ENCODE results near the gene SRP68. TPM values are rescaled to one million over a fixed set of nuclear protein-coding genes. Genes with fewer than 3 reads are reported as not detected.

The SRP68 gene
- polyA plus RNA-seq, 1 of the 3 experiments (the other 2 are of a cell fraction): 76.8 TPM

DNA sequence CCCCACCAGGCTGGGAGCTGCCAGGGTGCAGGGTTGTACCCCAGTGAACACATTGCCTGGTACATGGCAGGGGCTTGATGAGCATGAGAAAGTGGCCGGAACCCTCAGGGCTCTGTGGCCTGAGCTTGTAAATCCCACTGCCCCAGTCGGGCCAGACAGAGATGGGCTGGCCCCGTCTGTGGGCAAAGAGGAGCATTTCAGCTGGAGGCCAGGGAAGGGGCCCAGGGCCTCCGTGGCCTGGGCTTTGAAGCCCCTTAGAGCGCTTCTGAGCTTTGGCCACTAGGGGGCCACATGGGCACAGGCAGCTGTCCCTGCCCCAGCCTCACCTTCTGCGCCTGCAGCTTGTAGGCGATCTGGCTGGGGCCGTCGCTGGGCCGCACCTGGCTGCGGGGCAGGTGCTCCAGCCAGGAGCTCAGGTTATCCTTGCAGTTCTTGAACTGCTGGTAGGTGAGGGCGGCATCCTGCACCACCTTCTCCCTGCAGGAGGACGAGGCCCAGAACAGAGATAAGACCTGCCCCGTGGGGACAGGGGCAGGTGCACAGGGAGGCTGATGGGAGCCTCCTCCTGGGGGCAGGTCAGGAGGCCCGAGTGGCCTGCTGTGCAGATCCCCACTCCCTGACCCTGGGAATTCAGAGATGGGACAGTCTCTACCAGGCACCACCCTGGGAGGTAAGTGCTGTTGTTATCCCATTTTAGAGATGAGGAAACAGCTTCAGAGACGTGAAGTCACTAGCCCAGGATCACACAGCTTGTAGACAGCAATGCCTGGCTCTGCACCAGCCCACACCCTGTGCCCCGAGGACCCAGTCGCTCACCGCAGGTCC lies 58.0 kb downstream of the SRP68 start:
- DNase-seq: peak; percentile 97
- Histone ChIP-seq H3K9me3 (no peaks in the 10 kb centered on the region), H3K79me2 (ENCODE audit: insufficient read depth) (no peaks in the 10 kb centered on the region), H3K4me1 (ENCODE audit: control insufficient read depth in 1 of 2, insufficient read depth in 2 of 2, low read depth in 1 of 2, low read length in 1 of 2) (peaks cover 10 to 13% of the 10 kb centered on the region in 2 experiments; a peak in 2 of 4 replicates), H3K36me3 (replicated peaks in 1 of 2; ENCODE audit: control insufficient read depth in 1 of 2, insufficient read depth in 2 of 2, low read length in 1 of 2) (no peaks in the 10 kb centered on the region), H3K9ac (no peak overlapping the region), H3F3A (replicated peaks; ENCODE audit: insufficient read depth) (no peaks in the 10 kb centered on the region), H3K4me3 (ENCODE audit: low read depth in 2 of 2, low read length in 1 of 2) (no peak overlapping the region), H3K27ac (ENCODE audit: low read depth in 2 of 2, low read length in 1 of 2) (no peak overlapping the region), H3K4me2 (peak overlapping the region; percentile 15; the same call in 1 of the 2 replicates), H3K27me3 (ENCODE audit: insufficient read depth) (no peaks in the 10 kb centered on the region), H4K20me1 (ENCODE audit: insufficient read depth) (no peaks in the 10 kb centered on the region), H3K9me2 (no peaks in the 10 kb centered on the region), H2AFZ (ENCODE audit: low read depth) (peak overlapping the region; percentile 58; the same call in 1 of the 2 replicates)
- POLR2A ChIA-PET: interaction anchor here (0.6 to 1.4 kb wide), 8 partner anchors 22 to 234 kb away, joined by 3 to 5 read pairs (median 4); partner anchors contain the start of genes MRPL38, SRP68 and TRIM47
- TF ChIP-seq, protein P1, sequence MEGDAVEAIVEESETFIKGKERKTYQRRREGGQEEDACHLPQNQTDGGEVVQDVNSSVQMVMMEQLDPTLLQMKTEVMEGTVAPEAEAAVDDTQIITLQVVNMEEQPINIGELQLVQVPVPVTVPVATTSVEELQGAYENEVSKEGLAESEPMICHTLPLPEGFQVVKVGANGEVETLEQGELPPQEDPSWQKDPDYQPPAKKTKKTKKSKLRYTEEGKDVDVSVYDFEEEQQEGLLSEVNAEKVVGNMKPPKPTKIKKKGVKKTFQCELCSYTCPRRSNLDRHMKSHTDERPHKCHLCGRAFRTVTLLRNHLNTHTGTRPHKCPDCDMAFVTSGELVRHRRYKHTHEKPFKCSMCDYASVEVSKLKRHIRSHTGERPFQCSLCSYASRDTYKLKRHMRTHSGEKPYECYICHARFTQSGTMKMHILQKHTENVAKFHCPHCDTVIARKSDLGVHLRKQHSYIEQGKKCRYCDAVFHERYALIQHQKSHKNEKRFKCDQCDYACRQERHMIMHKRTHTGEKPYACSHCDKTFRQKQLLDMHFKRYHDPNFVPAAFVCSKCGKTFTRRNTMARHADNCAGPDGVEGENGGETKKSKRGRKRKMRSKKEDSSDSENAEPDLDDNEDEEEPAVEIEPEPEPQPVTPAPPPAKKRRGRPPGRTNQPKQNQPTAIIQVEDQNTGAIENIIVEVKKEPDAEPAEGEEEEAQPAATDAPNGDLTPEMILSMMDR (IDR thresholded peaks at IDR 0.05): peak; percentile 99
- TF ChIP-seq JUND (IDR thresholded peaks at IDR 0.05): no peak
- TF ChIP-seq TEAD4 (IDR thresholded peaks at IDR 0.05; ENCODE audit: borderline replicate concordance, insufficient read depth): no peak
- TF ChIP-seq, protein P2, sequence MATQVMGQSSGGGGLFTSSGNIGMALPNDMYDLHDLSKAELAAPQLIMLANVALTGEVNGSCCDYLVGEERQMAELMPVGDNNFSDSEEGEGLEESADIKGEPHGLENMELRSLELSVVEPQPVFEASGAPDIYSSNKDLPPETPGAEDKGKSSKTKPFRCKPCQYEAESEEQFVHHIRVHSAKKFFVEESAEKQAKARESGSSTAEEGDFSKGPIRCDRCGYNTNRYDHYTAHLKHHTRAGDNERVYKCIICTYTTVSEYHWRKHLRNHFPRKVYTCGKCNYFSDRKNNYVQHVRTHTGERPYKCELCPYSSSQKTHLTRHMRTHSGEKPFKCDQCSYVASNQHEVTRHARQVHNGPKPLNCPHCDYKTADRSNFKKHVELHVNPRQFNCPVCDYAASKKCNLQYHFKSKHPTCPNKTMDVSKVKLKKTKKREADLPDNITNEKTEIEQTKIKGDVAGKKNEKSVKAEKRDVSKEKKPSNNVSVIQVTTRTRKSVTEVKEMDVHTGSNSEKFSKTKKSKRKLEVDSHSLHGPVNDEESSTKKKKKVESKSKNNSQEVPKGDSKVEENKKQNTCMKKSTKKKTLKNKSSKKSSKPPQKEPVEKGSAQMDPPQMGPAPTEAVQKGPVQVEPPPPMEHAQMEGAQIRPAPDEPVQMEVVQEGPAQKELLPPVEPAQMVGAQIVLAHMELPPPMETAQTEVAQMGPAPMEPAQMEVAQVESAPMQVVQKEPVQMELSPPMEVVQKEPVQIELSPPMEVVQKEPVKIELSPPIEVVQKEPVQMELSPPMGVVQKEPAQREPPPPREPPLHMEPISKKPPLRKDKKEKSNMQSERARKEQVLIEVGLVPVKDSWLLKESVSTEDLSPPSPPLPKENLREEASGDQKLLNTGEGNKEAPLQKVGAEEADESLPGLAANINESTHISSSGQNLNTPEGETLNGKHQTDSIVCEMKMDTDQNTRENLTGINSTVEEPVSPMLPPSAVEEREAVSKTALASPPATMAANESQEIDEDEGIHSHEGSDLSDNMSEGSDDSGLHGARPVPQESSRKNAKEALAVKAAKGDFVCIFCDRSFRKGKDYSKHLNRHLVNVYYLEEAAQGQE (IDR thresholded peaks at IDR 0.05; ENCODE audit: low read depth, low read length): no peak
- TF ChIP-seq YY1 (IDR thresholded peaks at IDR 0.05; ENCODE audit: low read depth): no peak
- TF ChIP-seq RAD21 (IDR thresholded peaks at IDR 0.05; ENCODE audit: low read length): peak; percentile 95
- TF ChIP-seq, protein P3, sequence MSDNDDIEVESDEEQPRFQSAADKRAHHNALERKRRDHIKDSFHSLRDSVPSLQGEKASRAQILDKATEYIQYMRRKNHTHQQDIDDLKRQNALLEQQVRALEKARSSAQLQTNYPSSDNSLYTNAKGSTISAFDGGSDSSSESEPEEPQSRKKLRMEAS (IDR thresholded peaks at IDR 0.05; ENCODE audit: low read depth): no peak
- no peak for TF ChIP-seq MXI1 (IDR thresholded peaks at IDR 0.05; ENCODE audit: low read depth, low read length)
- peak; percentile 92 for TF ChIP-seq SMC3 (IDR thresholded peaks at IDR 0.05; ENCODE audit: low read depth, low read length)
- no peak for TF ChIP-seq FOXM1 (IDR thresholded peaks at IDR 0.05; ENCODE audit: low read depth)
- TF ChIP-seq SIN3A (IDR thresholded peaks at IDR 0.05; ENCODE audit: borderline replicate concordance, low read depth, low read length): no peak; the same call in 1 of the 2 replicates
- TF ChIP-seq FOSL2 (IDR thresholded peaks at IDR 0.05; ENCODE audit: borderline replicate concordance, low read depth): no peak
- no peak for TF ChIP-seq GABPA (IDR thresholded peaks at IDR 0.05; ENCODE audit: low read depth)
- TF ChIP-seq RXRA (IDR thresholded peaks at IDR 0.05; ENCODE audit: borderline replicate concordance, low read depth): no peak
- no peak for TF ChIP-seq RCOR1 (IDR thresholded peaks at IDR 0.05; ENCODE audit: low read length)
- TF ChIP-seq PBX3 (IDR thresholded peaks at IDR 0.05): no peak
- 19% methylated on average over 12 of the region's 19 CpGs for WGBS (ENCODE audit: low lambda C conversion rate)
- CTCF ChIA-PET: interaction anchor here (0.6 to 14.6 kb wide), 87 partner anchors 10 to 384 kb away, joined by 3 to 231 read pairs (median 5); partner anchors contain the start of genes ACOX1, CDK3, EXOC7 and GALR2
